ENCODE measurements around the gene PRKG1. TPM values are rescaled to one million over a fixed set of nuclear protein-coding genes. Genes with fewer than 3 reads are reported as not detected.
"Not testable (repeated sequence)": the region's sequence is repeated elsewhere in the genome, so short reads cannot be mapped to it uniquely, and the experiment has no call there.

Gene PRKG1
- total and polyA plus RNA-seq, 2 donors (not counting 1 experiment from before 2014, with no cell fraction given), result 45.8 to 71.8 TPM

DNA sequence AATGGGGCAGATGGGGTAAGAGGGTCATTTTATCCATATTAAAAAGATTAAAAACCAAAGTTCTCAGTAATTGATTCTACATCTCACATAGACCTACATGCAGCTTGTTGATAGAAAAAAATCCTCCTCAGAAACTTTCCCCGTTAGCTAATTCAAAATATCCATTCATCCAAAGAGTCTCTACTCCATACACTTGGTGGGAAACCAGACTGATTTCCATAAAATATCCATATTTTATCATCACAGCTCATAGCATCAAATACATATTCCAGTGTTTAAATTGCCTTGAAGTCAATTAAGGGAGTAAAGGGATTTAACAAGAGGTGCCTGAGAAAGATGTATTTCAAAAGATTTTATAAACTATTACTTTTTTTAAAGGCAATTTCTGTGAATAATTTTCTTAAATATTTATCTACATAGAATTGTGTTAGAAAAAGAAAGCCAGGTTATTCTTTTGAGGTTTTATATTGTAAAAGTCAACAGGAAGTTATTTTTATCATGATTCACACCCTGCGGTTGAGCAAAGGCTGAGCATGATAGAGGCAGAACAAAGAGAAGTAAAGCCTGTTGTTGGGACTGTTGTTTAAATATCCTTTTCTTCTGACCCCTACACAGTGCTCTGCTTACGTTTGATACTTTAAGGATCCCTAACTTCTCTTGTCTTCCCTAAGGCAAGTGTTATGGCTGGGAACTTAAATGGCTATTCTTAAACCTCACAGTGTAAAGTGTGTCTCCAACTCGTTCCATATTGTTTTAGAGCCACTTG lies 266.7 kb downstream of the PRKG1 start:
- no peak overlapping the region for H3K4me2 ChIP-seq (ENCODE audit: extremely low read depth, insufficient read depth, low read length)
- H2AFZ ChIP-seq (ENCODE audit: low read length), result no peak overlapping the region
- DNase-seq (ENCODE audit: low read depth in 2 of 2), result peak in 1 of 2 donors; percentile 53

DNA sequence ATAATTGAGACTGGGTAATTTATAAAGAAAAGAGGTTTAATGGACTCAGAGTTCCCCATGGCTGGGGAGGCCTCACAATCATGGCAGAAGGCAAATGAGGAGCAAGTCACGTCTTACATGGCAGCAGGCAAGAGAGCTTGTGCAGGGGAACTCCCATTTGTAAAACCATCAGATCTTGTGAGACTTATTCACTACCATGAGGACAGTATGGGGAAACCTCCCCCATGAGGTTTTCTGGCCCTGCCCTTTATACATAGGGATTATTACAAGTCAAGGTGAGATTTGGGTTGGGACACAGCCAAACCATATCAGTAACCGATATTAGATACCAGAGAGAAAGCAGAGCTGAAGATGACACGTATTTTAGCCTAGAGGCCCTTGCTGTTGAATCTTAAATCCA lies 267.5 kb downstream of the PRKG1 start:
- H3K27ac ChIP-seq (ENCODE audit: insufficient read depth, low read length); H3K4me1 ChIP-seq (ENCODE audit: control insufficient read depth, extremely low read depth, insufficient read depth, low read length); H3K27me3 ChIP-seq (ENCODE audit: control insufficient read depth, insufficient read depth, low read length); DNase-seq (ENCODE audit: low read depth in 2 of 2); H2AFZ ChIP-seq (ENCODE audit: low read length); H3K79me2 ChIP-seq (ENCODE audit: control insufficient read depth, insufficient read depth, low read length); H3K4me2 ChIP-seq (ENCODE audit: extremely low read depth, insufficient read depth, low read length); H4K20me1 ChIP-seq (ENCODE audit: control insufficient read depth, extremely low read depth, insufficient read depth, low read length); H3K4me3 ChIP-seq (replicated peaks in 1 of 4; ENCODE audit: control extremely low read depth in 1 of 4, insufficient read depth in 1 of 4, low read depth in 3 of 4, low read length in 4 of 4); H3K36me3 ChIP-seq (ENCODE audit: control insufficient read depth, insufficient read depth, low read length); H3K9ac ChIP-seq (ENCODE audit: insufficient read depth, low read length); H3K9me3 ChIP-seq (ENCODE audit: control insufficient read depth, insufficient read depth, low read depth, low read length): not testable (repeated sequence)

More for the DNA sequence above, 266.7 kb downstream of the PRKG1 start:
- no peak overlapping the region for H3K4me3 ChIP-seq (replicated peaks in 1 of 4; ENCODE audit: control extremely low read depth in 1 of 4, insufficient read depth in 1 of 4, low read depth in 3 of 4, low read length in 4 of 4)
- no peaks in the 10 kb centered on the region for H3K4me1 ChIP-seq (ENCODE audit: control insufficient read depth, extremely low read depth, insufficient read depth, low read length)
- H3K79me2 ChIP-seq (ENCODE audit: control insufficient read depth, insufficient read depth, low read length), result no peaks in the 10 kb centered on the region
- no peaks in the 10 kb centered on the region for H3K9me3 ChIP-seq (ENCODE audit: control insufficient read depth, insufficient read depth, low read depth, low read length)
- no peaks in the 10 kb centered on the region for H4K20me1 ChIP-seq (ENCODE audit: control insufficient read depth, extremely low read depth, insufficient read depth, low read length)
- H3K9ac ChIP-seq (ENCODE audit: insufficient read depth, low read length), result no peak overlapping the region
- TF ChIP-seq CTCF (conservative IDR thresholded peaks at IDR 0.05 in 1 of 2, IDR thresholded peaks at IDR 0.05 in 1 of 2; ENCODE audit: low read depth in 1 of 2, low read length in 2 of 2) (no peak), EZH2 (IDR thresholded peaks at IDR 0.05; ENCODE audit: low read length, missing control alignments) (no peak)
- no peaks in the 10 kb centered on the region for H3K27me3 ChIP-seq (ENCODE audit: control insufficient read depth, insufficient read depth, low read length)
- no peak overlapping the region for H3K27ac ChIP-seq (ENCODE audit: insufficient read depth, low read length)
- H3K36me3 ChIP-seq (ENCODE audit: control insufficient read depth, insufficient read depth, low read length), result no peaks in the 10 kb centered on the region

- H2AFZ ChIP-seq (ENCODE audit: low read length), result no peak overlapping the region
- no peak for TF ChIP-seq EZH2 (IDR thresholded peaks at IDR 0.05; ENCODE audit: low read length, missing control alignments)
- no peak for TF ChIP-seq CTCF (conservative IDR thresholded peaks at IDR 0.05 in 1 of 2, IDR thresholded peaks at IDR 0.05 in 1 of 2; ENCODE audit: low read depth in 1 of 2, low read length in 2 of 2)
- H3K27ac ChIP-seq (ENCODE audit: insufficient read depth, low read length), result no peak overlapping the region
- H3K9me3 ChIP-seq (ENCODE audit: control insufficient read depth, insufficient read depth, low read depth, low read length), result no peaks in the 10 kb centered on the region
- no peaks in the 10 kb centered on the region for H3K79me2 ChIP-seq (ENCODE audit: control insufficient read depth, insufficient read depth, low read length)
- peak; percentile 3 for DNase-seq (ENCODE audit: low read depth in 2 of 2)
- no peaks in the 10 kb centered on the region for H3K27me3 ChIP-seq (ENCODE audit: control insufficient read depth, insufficient read depth, low read length)
- no peak overlapping the region for H3K4me3 ChIP-seq (replicated peaks in 1 of 4; ENCODE audit: control extremely low read depth in 1 of 4, insufficient read depth in 1 of 4, low read depth in 3 of 4, low read length in 4 of 4)
- no peaks in the 10 kb centered on the region for H3K36me3 ChIP-seq (ENCODE audit: control insufficient read depth, insufficient read depth, low read length)
- no peak overlapping the region for H3K4me2 ChIP-seq (ENCODE audit: extremely low read depth, insufficient read depth, low read length)
- H3K4me1 ChIP-seq (ENCODE audit: control insufficient read depth, extremely low read depth, insufficient read depth, low read length), result no peaks in the 10 kb centered on the region
- no peaks in the 10 kb centered on the region for H4K20me1 ChIP-seq (ENCODE audit: control insufficient read depth, extremely low read depth, insufficient read depth, low read length)
- H3K9ac ChIP-seq (ENCODE audit: insufficient read depth, low read length), result no peak overlapping the region
Measured at GRCh38 chr10:51342381-51342780, 268.1 kb downstream of the PRKG1 start.
